Sigmoid colon (tissue), 4 donors: ENCODE data around the gene CASQ2.

Experiments used
- EP300 ChIP-seq, 4 donors: sonication (generic); formaldehyde crosslinking; IDR thresholded peaks; one replicate each; pipeline ENCODE4 v1.6.1; 2017; ENCODE audit warnings: antibody characterized with exemption in 4 of 4
- POLR2AphosphoS5 ChIP-seq, 4 donors: sonication (generic); formaldehyde crosslinking; IDR thresholded peaks; one replicate each; pipeline ENCODE4 v1.6.1; 2017; ENCODE audit warnings: antibody characterized with exemption in 4 of 4

- TF ChIP-seq POLR2AphosphoS5 (IDR thresholded peaks at IDR 0.05) (no peak), EP300 (IDR thresholded peaks at IDR 0.05) (no peak)
Observed at GRCh38 chr1:115666206-115666605, 102.3 kb downstream of the CASQ2 start.
